Activated CD4-positive, alpha-beta T cell treated with anti-CD3 and anti-CD28 coated beads, Interleukin-2, Interleukin-4, amounts not matched to agents 100 ng/mL and 50 ng/mL, durations not matched to agents 16 hours and 8 hours (primary cell): ENCODE data around the gene LPP.

ENCODE experiments used
- DNase-seq: peaks from one replicate; pipeline ENCODE4 v3.0.0-alpha.2; 2020; ENCODE audit warnings: low spot score

LPP gene

DNA sequence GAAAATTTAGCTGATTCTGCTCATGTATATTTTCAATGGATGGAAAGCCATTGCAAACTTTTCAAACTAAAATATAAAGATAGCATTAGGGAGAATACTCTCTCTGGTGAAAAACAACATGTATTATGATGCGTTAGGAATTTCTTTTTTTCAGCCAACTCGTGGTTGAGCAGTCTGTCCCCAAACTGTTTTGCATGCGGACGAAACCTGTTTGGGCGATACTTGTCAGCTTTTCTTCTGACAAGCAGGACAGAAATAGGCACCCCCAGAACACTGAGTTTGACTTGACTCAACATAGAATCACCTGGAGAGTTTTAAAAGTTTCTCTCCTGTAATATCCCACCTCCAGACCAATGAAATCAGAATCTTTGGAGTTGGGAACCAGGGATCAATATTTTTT, 600.3 kb downstream of the LPP start:
- DNase-seq = no peak

DNA sequence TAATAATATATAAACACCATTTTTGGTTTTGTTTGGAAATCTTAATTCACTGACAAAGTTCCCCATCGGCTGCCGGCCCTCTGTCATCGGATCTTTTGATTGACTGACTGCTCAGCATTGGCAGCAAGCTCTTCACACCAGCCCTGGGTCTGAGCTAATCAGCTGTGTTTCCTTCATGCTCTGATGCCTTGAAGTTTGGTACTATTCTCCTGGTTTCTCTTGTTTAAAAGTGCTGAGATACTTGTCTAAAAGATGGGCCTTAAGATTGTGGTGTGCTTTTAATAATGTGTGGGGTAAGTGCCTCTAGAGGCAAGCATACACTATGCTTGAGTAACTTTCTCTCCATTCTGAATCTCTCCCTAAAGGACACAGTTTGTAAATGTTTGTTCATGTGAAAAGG, 602.3 kb downstream of the LPP start:
- no peak for DNase-seq

DNA sequence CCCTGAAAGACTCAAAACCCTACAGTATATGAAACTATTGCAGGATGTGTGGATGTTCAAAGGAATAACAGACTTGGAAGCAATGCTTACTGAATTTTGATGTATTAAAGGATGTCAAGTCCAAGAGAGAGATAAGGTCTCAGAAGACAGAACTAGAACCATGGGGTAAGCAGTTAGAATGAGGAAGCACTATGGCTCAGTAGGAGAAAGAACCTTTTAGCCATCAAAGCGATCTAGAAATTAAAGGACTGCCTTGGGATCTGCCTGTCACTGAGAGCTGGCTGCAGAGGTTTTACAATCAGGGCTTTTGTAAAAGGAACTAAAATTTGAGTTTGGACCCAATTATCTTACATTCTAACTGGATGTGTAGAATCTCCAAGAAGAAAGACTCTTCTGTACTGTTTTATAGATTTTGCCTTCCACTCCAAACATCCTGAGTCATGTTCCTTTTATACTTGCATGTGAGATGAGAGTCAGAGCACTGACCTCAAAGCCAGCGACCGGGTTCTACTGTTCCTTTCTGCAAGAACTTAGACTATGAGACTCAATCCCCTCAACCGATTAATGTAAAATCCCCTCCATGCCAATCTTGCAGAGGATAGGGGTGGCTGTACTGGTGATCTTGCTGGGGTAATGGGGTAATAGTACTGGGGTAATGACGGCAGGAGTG, 605.5 kb downstream of the LPP start:
- DNase-seq = no peak

GRCh38 chr3:188760408-188760807, 606.5 kb downstream of the LPP start:
- no peak for DNase-seq

DNA sequence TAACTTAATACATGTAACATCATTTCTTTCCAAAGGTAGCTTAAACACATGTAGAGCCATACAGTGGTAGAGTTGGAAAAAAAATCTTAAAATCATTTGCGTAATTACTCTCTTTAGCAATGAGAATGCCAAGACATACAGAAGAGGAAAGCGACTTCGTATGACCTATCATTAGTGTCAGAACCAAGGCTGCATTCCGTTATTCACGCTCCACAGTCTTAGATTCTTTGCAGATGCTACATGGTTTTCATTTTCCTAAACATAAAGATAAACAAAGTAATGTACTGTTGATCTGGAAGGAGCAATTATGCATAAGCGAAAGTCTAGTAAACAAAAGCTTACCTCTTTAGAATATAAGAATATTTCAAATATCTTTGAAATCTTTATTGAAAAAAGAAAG, 607.5 kb downstream of the LPP start:
- DNase-seq = no peak

DNA sequence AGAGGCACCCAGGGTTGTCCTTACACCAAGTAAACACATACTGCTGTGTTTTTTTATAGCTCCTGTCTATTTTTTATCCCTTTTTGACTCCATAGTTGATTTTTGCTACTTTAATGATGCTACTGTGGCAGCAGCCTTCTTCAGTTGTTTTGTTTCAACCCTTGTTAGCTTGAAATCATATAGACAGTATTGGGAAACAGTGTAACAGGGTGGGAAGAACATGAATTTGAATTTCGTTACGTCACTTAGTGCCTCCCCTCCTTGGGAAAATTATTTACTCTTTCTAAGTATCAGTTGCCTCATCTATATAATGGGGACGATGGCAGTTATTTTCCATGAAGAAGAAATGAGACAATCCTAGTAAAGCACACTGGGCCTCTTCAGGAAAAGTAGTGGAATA, 608.0 kb downstream of the LPP start:
- DNase-seq = no peak

GRCh38 chr3:188764609-188765008, 610.7 kb downstream of the LPP start:
- DNase-seq = no peak

DNA sequence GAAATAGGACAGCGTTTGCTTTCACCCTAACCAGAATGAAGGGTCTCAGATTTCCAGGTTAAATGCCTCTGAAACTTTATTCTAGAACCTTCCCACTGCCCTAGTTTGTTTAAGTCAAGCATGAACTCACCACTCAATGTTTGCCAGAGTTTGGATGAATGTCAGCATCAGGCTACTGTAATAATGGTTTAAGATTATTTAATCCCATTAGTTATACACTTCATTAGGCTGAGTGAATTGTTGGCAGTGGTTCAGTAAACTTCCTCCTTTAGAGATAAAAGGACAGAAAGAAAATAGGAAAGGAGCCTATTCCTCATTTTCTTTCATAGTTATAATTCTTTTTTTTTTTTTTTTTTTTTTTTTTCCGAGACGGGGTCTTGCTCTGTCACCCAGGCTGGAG, 615.9 kb downstream of the LPP start:
- no peak for DNase-seq

GRCh38 chr3:188772886-188773285, 618.9 kb downstream of the LPP start:
- DNase-seq = no peak

GRCh38 chr3:188775412-188775811, 621.5 kb downstream of the LPP start:
- DNase-seq = no peak

DNA sequence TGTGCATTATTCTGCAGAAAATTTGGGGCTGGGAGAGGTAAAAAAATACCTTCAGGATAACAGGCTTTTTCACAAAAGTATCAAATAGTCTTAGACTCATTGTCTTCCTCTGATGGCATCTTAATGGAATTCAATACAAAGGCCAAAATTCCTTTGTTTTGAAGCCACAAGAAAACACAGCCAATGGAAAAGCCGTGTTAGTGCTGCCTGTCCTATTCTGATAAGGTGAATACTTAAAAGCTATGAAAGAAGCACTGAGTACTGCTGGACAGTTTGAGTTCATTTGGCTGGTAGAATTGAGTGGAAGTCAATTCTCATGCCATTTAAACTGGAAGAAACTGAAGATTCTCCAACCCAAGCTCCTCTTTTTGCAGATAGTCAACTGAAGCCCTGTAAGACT, 622.5 kb downstream of the LPP start:
- DNase-seq = no peak

DNA sequence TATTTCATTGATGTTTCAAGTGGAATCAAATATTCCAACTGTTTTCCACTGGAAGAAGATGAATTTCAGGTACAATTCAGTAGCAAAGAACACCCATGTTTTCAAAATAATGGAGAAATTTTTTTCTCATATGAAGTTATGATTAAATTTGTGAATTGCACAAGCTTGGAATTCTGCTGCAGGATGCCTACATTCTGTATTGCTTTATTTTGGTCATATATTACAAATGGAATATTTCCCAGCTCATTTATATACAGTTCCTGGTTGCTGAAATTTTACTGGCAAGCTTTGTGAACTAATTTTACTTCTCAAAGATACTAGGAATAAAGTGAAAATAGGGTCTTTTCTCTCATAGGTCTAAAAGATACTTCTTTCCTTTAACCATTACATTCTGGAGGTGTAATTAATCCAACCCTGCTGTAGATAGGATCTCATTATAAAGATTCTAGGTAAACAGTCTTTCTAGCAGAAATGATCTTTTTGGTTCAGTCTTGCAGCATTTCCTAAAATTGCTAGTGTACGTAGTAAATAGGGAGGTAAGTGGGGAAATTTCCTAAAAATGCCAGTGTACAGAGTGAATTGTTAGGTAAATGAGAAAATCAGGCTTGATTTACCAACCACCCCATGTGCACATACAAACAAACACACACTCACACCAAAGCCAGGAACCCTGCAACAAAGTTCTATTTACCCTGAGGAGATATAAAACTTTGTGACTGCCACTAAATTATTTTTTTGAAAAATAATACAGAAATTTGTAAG, 624.3 kb downstream of the LPP start:
- no peak for DNase-seq

DNA sequence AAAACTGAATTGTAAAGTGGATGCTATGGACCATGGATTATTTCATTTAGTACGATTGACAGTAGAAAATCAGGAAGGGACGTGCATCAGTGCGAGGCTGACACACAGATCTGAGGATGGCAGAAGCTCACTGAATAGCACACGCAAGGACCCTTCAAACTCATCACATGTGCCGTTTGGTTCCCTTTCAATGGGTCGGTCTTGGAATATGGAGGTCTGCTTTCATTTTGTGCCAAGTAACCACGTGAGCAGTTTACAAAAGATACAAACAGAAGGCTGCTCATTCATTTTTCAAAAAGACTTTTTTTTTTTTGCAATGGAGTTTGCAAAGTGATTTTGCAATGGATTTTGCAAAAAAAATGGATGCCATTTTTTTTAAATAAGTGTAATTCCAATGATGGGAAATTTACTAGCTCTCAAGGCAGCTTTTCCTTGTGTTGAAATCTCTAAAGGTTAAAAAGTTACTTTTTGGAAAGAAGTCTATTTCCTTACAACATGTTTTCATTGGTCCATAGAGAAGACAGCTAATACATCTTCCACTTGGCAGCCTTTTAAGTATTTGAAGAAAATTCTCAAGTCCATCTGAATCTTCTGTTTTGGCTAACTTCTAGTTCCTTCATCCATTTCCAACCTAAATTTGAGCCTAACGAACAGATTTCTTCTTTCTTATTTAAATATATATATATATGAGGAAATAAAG, 625.5 kb downstream of the LPP start:
- no peak for DNase-seq

- no peak for DNase-seq
Measured at GRCh38 chr3:188780193-188781147, 626.5 kb downstream of the LPP start.

GRCh38 chr3:188782613-188783124, 628.7 kb downstream of the LPP start:
- DNase-seq = no peak

DNA sequence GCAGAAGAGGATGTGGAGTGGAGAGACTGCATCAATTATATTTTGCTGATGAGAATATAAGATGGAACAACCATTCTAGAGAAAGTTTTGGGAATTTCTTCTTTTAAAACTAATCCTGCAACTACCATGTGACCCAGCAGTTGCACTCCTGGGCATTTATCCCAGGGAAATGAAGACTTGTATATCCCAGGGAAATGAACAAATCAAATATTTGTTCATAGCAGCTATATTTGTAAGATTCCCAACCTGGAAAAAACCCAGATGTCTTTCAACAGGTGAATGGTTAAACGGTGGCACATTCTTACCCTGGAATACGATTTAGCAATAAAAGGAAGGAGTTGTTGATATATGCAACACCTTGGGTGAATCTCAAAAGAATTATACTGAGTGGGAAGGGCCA, 632.5 kb downstream of the LPP start:
- no peak for DNase-seq

DNA sequence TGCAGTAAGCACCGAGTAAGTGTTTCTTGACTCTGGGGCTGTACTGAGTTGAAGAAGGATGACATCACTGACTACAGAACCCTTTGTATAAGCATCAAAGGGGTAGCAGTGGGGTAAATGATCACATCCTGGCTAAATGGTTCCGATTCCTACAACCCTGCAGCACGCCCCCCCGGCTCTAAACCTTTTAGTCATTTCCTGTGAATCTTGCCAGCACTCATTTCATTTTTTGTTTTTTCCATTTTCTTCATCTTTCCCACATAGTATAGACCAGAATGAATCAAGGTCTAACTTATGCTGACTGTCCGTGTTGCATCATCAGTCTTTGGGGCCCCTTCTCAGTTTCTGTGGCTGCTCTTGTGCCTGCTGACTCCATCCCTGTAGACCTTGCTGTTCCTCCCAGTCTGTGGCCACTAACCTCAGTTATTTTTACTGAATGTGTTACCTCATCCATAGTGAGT, 634.7 kb downstream of the LPP start:
- peak; percentile 90 for DNase-seq

DNA sequence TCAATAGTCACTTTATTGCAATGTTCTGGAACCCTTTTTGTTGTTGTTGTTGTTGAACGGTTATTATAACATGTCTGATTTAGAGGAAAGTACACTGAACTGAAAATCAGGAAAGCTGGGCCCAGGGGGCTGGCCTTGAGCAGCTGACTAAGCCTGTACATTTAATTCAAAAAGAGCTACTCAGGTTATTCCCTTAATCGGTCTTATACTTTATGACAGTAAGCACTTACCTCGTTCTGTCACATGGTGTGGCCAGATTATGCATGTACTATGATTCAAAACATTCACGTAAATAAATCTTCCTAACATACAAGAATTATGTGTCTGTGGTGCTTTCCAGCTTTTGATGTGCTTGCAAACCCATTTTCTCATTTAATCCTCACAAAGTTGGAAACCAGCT, 635.3 kb downstream of the LPP start:
- DNase-seq = no peak

- DNase-seq = no peak
Measured at GRCh38 chr3:188791311-188791710, 637.4 kb downstream of the LPP start.

DNA sequence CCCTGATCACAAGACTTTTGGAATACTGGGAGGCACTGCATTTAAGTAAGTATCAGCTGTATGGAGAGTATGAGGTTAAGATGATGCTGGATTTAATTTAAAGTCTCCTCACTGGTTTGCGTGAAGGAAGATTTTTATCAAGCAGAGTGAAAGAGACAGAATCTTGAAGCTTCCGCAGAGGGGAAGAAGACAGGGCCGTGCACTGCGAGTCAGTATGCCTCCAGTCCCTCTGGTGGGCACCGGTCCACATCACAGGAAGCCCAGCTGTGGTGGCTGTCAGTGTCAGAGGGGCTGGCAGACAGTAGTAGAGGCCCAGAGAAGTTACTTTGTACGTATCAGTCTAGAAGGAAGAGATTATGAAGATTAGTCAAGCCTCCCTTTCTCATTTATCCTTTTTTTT, 638.8 kb downstream of the LPP start:
- no peak for DNase-seq

- no peak for DNase-seq
Measured at GRCh38 chr3:188796122-188796631, 642.2 kb downstream of the LPP start.

DNA sequence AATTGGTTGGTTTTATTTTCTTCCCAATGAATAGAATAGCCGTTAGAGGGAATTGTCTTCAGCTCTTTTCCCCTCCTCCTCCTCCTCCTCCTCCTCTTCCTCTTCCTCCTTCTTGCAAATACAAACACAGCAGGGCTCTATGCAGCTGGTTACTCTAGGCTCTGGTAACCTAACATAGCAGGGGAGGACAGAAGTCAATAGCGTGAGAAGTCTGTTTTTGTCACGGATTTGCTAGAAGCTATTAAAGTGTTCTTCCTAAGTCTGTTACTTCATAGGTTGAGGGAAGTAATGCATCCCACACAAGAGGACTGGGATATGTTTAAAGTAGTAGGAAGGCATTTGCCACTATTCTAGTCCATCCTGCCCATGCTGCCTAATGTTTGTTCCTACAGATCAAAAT, 643.1 kb downstream of the LPP start:
- no peak for DNase-seq
